Stimulated activated CD8-positive, alpha-beta memory T cell treated with anti-CD3 and anti-CD28 coated beads, Interleukin-2, amount 100 ng/mL, for 48 hours (primary cell): ENCODE results near the gene KRT80.

Experiments used
- DNase-seq, 2 donors: peaks; one replicate each; pipeline ENCODE4 v3.0.0-alpha.2; 2020; ENCODE audit warnings: low read depth in 2 of 2

The KRT80 gene

GRCh38 chr12:52179396-52179973 lies 12.3 kb downstream of the KRT80 start:
- DNase-seq, result no peak

GRCh38 chr12:52178984-52179383 lies 12.8 kb downstream of the KRT80 start:
- DNase-seq, result no peak

- DNase-seq, result no peak
Measured at GRCh38 chr12:52178443-52178842, 13.4 kb downstream of the KRT80 start.

- DNase-seq, result no peak
Measured at GRCh38 chr12:52175371-52176350, 16.2 kb downstream of the KRT80 start.

DNA sequence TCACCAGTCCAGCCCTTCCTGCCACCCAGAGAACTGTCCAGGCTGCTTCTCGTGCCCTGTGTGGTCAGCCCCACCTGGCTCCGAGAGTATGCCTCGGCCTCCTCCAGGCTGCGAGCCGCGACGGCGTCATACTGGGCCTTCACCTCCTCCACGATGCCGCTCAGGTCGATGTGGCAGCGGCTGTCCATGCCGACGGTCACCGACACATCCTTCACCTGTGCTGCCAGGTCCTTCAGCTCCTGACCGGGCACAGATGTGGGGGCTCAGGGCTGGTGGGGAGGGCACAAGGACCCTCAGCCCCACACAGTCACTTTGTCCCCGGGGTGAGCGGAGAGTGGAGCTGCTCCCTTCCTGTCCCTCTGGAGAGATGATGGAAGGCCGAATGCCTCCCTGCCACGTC lies 18.3 kb downstream of the KRT80 start:
- no peak for DNase-seq

DNA sequence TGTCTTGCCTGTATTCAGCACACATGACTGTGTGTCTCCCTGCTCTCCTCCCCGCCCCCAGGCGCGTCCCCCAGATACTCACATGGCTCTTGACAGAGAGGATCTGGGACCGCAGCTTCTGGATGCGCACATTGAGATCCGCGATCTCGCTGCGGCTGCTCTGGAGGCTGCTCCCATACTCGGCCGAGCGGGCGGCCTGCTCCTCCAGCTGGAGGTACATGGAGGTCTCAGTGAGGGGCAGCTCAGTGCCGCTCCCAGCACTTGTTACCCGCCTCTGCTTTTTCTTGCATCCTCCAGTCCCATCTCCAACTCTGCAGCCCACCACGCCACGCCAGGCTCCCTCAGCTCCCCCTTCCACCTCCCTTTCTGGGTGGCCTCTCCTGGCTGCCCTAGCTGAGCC lies 18.9 kb downstream of the KRT80 start:
- DNase-seq, result no peak

GRCh38 chr12:52171950-52172512 lies 19.8 kb downstream of the KRT80 start:
- no peak for DNase-seq

- DNase-seq, result no peak
Measured at GRCh38 chr12:52170827-52171226, 21.0 kb downstream of the KRT80 start.

GRCh38 chr12:52169886-52170285 lies 21.9 kb downstream of the KRT80 start:
- DNase-seq, result no peak

GRCh38 chr12:52168019-52168717 lies 23.6 kb downstream of the KRT80 start:
- DNase-seq, result no peak

GRCh38 chr12:52167526-52167925 lies 24.3 kb downstream of the KRT80 start:
- DNase-seq, result no peak

DNA sequence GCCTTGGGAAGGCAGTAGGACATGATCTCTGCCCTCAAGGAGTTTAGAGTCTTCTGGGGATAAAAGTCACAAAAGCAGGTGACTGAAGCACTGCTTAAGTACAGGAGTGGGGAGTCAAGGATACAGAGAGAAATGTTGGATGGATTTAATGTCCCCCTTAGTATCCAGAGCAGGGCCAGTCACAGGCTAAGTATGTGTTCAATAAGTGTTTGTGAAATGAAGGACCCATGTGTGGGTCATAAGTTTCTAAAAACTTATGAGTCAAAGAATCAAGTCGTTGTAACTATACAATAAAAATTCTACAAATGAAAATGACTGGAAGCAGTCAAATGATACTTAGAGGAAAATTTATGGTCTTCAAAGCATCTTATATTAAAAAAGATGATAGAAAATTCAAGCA lies 25.1 kb downstream of the KRT80 start:
- no peak for DNase-seq

DNA sequence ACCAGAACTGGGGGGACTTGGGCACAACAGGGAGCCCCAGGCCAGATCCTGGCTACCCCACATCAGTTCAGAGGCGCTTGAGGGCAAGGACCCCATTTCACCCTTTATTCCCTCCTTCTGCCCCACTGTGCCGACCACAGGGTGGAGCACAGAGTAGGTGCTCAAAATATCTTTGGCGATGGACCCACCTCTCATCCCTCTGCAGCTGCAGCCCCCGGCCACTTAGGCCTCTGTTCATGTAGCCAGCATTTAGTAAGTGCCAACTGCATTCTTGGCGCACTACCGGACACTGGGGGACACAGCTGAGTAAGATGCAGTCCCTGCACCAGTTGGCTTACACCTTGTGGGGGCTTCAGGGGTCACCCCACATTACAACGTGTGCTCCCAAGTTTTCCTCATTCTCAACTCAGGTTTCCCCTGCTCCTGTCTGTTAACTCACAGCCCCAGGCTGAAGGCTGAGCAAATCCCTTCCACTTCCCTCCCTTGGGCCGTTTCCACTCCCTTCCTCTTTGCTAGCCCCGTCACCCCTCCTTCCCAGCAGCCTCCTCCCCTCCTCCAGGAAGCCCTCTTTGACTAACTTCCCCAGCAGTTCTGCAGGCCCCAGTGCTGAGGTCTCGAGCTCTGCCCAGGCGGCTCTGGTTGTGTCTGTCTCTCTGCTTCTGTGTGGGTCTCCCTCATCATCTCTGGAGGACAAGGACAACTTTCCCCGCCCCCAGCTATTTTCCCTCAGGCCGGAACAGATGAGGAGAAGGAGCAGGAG lies 26.5 kb downstream of the KRT80 start:
- DNase-seq, result no peak

DNA sequence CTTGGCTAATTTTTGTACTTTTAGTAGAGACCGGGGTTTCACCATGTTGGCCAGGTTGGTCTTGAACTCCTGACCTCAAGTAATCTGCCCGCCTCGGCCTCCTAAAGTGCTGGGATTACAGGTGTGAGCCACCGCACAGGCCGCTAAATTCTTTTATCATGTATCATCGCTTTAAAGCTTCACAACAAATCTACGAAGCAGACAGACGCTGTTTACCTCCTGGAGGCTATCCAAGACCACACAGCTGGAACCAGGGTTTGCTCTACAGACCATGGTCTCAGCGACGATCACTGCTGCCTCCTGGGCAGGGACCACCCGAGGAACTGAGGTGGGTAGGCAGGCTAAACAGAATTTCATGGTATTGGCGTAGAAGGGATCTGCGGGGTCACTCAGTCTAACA lies 27.2 kb downstream of the KRT80 start:
- no peak for DNase-seq

DNA sequence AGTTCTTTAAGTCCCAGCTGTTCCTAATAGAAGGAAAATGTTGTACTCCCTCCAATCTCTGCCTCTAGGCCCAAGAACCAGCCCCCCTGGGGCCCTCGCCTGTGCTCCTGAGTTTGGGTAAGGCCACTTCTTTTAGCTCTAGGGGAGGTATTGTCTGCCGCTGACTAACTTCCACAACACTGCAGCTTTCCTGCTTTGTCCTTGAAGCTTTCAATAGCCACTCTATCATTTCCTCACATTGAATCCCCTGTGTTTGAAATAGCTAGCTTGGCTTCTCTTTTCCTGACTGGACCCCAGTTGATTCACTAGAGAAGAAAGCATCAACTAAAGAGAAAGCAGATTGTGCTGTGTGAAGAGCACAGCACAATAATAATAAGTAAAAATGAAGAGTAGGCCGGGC lies 28.8 kb downstream of the KRT80 start:
- no peak for DNase-seq

- DNase-seq, result no peak
Measured at GRCh38 chr12:52160200-52160599, 31.6 kb downstream of the KRT80 start.

DNA sequence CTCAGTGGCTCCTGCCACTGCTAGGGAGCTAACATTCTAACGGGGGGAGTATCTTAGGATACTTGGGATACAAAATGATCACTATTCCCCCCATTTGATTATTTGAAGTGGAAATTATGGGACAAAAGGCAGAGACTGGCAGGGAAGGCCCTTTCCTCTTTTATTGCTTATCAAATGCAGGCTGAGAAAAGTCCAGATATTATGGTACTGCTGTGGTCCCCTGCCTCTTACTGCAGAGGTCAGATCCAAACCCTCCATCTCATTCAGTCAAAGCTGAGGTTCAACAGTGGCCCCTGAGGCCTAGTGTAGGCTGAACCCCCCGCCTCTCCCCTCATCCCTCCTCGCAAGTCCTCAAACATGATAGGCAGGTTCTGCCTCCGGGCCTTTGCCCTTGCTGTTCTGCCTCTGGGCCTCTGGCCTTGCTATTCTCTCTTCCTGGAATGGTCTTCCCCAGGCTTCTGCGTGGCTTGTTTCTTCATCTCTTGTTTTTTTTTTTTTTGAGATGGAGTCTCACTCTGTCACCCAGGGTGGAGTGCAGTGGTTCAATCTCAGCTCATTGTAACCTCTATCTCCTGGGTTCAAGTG lies 34.2 kb downstream of the KRT80 start:
- DNase-seq, result no peak

DNA sequence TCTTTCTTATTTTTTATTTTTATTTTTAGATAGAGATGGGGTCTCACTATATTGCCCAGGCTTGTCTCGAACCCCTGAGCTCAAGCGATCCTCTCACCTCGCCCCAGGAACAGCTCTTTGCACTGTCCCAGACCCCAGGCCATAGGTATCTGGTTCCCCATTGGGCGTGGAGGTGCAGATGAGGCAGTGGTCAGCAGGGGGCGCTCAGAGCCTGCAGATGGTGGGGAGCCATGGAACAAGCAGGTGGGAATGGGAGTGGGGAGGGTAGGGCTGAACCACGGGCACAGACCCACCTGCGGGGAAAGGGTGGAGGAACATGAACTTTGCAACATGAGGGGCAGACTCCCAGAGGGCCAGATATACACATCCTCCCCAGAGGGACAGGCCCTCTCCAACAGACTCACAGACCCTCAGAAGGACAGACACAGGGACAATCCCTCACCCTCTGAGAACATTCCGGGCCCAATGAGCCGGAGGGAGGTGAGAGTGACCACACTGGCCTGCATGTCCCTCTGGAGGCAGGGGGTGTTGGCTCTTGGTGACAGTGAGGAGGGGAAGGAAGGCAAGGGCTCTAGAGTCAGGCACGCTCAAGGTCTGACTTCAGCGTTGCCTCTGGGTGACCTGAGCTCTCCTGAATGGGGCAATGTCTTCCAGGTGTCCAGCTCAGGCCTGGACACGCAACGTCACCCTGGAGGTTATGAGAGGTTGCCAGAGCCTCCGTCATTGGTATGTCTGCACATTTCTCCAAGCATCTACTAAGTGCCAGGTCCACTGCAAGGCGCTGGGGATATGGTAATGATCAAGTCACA lies 34.9 kb downstream of the KRT80 start:
- DNase-seq, result peak; percentile 47 to 68

- DNase-seq, result no peak
Measured at GRCh38 chr12:52156311-52156710, 35.5 kb downstream of the KRT80 start.
